Measurements from ENCODE around the gene GPN2. TPM values are rescaled to one million over a fixed set of nuclear protein-coding genes. Genes with fewer than 3 reads are reported as not detected.

GPN2 gene
- total and polyA plus RNA-seq, 9 of the 15 experiments (the other 6 are each of a cell fraction or from before 2014, with no cell fraction given) = 9.9 to 58.8 (median 20.4) TPM

DNA sequence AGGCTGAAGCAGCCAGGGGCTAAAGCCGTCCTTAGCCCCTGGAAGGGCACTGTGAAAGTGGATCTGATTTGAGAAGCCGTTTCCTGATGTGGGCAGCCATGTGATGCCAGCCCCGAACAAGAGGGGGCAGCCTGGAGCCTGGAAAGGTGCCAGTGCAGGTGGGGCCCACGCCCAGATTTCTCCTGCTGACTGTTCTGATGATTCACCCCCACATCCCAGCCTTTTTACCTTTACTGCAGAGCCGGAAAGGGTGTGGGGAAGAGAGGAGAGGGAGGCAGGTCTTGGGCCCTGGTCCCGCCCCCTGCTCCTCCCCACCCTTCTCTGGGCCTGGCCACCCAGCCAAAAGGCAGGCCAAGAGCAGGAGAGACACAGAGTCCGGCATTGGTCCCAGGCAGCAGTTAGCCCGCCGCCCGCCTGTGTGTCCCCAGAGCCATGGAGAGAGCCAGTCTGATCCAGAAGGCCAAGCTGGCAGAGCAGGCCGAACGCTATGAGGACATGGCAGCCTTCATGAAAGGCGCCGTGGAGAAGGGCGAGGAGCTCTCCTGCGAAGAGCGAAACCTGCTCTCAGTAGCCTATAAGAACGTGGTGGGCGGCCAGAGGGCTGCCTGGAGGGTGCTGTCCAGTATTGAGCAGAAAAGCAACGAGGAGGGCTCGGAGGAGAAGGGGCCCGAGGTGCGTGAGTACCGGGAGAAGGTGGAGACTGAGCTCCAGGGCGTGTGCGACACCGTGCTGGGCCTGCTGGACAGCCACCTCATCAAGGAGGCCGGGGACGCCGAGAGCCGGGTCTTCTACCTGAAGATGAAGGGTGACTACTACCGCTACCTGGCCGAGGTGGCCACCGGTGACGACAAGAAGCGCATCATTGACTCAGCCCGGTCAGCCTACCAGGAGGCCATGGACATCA, 27.1 kb downstream of the GPN2 start, which contains the start of gene SFN (continued):
- TF ChIP-seq, protein P1, sequence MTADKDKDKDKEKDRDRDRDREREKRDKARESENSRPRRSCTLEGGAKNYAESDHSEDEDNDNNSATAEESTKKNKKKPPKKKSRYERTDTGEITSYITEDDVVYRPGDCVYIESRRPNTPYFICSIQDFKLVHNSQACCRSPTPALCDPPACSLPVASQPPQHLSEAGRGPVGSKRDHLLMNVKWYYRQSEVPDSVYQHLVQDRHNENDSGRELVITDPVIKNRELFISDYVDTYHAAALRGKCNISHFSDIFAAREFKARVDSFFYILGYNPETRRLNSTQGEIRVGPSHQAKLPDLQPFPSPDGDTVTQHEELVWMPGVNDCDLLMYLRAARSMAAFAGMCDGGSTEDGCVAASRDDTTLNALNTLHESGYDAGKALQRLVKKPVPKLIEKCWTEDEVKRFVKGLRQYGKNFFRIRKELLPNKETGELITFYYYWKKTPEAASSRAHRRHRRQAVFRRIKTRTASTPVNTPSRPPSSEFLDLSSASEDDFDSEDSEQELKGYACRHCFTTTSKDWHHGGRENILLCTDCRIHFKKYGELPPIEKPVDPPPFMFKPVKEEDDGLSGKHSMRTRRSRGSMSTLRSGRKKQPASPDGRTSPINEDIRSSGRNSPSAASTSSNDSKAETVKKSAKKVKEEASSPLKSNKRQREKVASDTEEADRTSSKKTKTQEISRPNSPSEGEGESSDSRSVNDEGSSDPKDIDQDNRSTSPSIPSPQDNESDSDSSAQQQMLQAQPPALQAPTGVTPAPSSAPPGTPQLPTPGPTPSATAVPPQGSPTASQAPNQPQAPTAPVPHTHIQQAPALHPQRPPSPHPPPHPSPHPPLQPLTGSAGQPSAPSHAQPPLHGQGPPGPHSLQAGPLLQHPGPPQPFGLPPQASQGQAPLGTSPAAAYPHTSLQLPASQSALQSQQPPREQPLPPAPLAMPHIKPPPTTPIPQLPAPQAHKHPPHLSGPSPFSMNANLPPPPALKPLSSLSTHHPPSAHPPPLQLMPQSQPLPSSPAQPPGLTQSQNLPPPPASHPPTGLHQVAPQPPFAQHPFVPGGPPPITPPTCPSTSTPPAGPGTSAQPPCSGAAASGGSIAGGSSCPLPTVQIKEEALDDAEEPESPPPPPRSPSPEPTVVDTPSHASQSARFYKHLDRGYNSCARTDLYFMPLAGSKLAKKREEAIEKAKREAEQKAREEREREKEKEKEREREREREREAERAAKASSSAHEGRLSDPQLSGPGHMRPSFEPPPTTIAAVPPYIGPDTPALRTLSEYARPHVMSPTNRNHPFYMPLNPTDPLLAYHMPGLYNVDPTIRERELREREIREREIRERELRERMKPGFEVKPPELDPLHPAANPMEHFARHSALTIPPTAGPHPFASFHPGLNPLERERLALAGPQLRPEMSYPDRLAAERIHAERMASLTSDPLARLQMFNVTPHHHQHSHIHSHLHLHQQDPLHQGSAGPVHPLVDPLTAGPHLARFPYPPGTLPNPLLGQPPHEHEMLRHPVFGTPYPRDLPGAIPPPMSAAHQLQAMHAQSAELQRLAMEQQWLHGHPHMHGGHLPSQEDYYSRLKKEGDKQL (CRISPR knock-in tag; IDR thresholded peaks at IDR 0.05; ENCODE audit: borderline replicate concordance) = no peak
- TF ChIP-seq, protein P2, sequence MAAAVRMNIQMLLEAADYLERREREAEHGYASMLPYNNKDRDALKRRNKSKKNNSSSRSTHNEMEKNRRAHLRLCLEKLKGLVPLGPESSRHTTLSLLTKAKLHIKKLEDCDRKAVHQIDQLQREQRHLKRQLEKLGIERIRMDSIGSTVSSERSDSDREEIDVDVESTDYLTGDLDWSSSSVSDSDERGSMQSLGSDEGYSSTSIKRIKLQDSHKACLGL (CRISPR knock-in tag; IDR thresholded peaks at IDR 0.05; ENCODE audit: borderline replicate concordance, poor library complexity, severe bottlenecking) = no peak
- no peak for TF ChIP-seq MBD2 (IDR thresholded peaks at IDR 0.05; ENCODE audit: borderline replicate concordance, low read depth)
- TF ChIP-seq ADNP (tag; IDR thresholded peaks at IDR 0.05) = no peak
- TF ChIP-seq ZNF12 (CRISPR knock-in tag; IDR thresholded peaks at IDR 0.05) = no peak
- no peak for TF ChIP-seq RBM25 (IDR thresholded peaks at IDR 0.05; ENCODE audit: low read depth, low read length, severe bottlenecking)
- TF ChIP-seq, protein P3, sequence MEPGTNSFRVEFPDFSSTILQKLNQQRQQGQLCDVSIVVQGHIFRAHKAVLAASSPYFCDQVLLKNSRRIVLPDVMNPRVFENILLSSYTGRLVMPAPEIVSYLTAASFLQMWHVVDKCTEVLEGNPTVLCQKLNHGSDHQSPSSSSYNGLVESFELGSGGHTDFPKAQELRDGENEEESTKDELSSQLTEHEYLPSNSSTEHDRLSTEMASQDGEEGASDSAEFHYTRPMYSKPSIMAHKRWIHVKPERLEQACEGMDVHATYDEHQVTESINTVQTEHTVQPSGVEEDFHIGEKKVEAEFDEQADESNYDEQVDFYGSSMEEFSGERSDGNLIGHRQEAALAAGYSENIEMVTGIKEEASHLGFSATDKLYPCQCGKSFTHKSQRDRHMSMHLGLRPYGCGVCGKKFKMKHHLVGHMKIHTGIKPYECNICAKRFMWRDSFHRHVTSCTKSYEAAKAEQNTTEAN (CRISPR knock-in tag; IDR thresholded peaks at IDR 0.05) = no peak
- no peak for TF ChIP-seq ETV6 (IDR thresholded peaks at IDR 0.05; ENCODE audit: borderline replicate concordance in 1 of 2, low read depth in 2 of 2, low read length in 1 of 2)
- TF ChIP-seq ETV6 (CRISPR knock-in tag; IDR thresholded peaks at IDR 0.05; ENCODE audit: borderline replicate concordance) = no peak
- TF ChIP-seq RAD21 (CRISPR knock-in tag; conservative IDR thresholded peaks at IDR 0.05 in 1 of 2, IDR thresholded peaks at IDR 0.05 in 1 of 2) = peak in 1 of 2 experiments; percentile 51; a peak in 2 of 4 replicates
- no peak for TF ChIP-seq ZNF124 (CRISPR knock-in tag; IDR thresholded peaks at IDR 0.05)
- no peak for TF ChIP-seq RBM22 (IDR thresholded peaks at IDR 0.05; ENCODE audit: low read depth, low read length, poor library complexity, severe bottlenecking)
- no peak for TF ChIP-seq MAFG (tag; conservative IDR thresholded peaks at IDR 0.05)
- no peak for TF ChIP-seq TFAM (CRISPR knock-in tag; conservative IDR thresholded peaks at IDR 0.05)
- TF ChIP-seq TARDBP (IDR thresholded peaks at IDR 0.05) = no peak
- TF ChIP-seq SAP30 (IDR thresholded peaks at IDR 0.05; ENCODE audit: borderline replicate concordance, insufficient read depth, low read depth, low read length, poor library complexity, severe bottlenecking) = no peak
- peak; percentile 49; the same call in 1 of the 2 replicates for TF ChIP-seq CBFA2T3 (IDR thresholded peaks at IDR 0.05)

Data from K562 (cell line).